ENCODE results near the gene ATXN1.

GRCh38 chr6:16684896-16685554, 76.2 kb downstream of the ATXN1 start:
- TF ChIP-seq EP300 (conservative IDR thresholded peaks at IDR 0.05; ENCODE audit: poor library complexity, severe bottlenecking) (no peak), CTCF (IDR thresholded peaks at IDR 0.05; ENCODE audit: poor library complexity, severe bottlenecking) (no peak), EZH2 (IDR thresholded peaks at IDR 0.05; ENCODE audit: borderline replicate concordance, insufficient read depth, low read length, poor library complexity, severe bottlenecking) (no peak), POLR2AphosphoS5 (IDR thresholded peaks at IDR 0.05) (no peak)

All from neural cell (in vitro differentiated cells).